Measurements from ENCODE around the gene MFSD6.

DNA sequence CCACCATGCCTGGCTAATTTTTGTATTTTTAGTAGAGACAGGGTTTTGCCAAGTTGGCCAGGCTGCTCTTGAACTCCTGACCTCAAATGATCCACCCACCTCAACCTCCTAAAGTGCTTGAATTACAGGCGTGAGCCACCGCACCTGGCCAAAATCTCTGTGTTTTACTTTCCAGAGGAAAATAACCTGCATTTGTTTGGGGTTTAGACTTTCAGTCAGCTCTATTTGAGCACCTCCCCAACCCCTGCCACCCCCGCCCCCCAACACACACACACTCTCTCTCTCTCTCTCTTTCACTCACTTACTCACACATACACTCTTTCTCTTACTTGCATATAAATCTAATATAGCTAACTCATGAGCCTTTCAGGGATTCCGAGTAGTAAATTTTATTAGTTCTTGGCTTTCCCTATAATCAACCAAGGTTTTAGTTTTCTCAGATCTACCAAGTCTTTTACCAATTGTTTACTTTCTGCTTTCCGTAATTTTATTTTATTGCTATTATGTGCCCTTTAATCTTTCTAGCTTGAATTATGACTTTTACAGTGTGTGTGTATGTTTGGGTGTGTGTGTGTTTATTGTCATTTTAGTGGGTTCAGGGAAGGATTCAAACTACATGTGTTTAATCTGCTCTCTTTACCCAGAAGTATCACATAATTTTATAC lies 24.5 kb downstream of the MFSD6 start:
- TF ChIP-seq EP300 (IDR thresholded peaks at IDR 0.05; ENCODE audit: borderline replicate concordance) (no peak), RAD21 (IDR thresholded peaks at IDR 0.05; ENCODE audit: low read depth) (no peak), TAF1 (IDR thresholded peaks at IDR 0.05; ENCODE audit: low read depth) (no peak)
- TF ChIP-seq, protein P1, sequence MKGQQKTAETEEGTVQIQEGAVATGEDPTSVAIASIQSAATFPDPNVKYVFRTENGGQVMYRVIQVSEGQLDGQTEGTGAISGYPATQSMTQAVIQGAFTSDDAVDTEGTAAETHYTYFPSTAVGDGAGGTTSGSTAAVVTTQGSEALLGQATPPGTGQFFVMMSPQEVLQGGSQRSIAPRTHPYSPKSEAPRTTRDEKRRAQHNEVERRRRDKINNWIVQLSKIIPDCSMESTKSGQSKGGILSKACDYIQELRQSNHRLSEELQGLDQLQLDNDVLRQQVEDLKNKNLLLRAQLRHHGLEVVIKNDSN (IDR thresholded peaks at IDR 0.05), result no peak

Measured in Ishikawa (cell line).